Activated T-cell treated with anti-CD3 and anti-CD28 coated beads for 48 hours (primary cell): ENCODE results near the gene EIF5.

Experiments used
- DNase-seq: peaks from one replicate; pipeline ENCODE4 v3.0.0-alpha.2; 2020; ENCODE audit warnings: low read depth

Gene EIF5

DNA sequence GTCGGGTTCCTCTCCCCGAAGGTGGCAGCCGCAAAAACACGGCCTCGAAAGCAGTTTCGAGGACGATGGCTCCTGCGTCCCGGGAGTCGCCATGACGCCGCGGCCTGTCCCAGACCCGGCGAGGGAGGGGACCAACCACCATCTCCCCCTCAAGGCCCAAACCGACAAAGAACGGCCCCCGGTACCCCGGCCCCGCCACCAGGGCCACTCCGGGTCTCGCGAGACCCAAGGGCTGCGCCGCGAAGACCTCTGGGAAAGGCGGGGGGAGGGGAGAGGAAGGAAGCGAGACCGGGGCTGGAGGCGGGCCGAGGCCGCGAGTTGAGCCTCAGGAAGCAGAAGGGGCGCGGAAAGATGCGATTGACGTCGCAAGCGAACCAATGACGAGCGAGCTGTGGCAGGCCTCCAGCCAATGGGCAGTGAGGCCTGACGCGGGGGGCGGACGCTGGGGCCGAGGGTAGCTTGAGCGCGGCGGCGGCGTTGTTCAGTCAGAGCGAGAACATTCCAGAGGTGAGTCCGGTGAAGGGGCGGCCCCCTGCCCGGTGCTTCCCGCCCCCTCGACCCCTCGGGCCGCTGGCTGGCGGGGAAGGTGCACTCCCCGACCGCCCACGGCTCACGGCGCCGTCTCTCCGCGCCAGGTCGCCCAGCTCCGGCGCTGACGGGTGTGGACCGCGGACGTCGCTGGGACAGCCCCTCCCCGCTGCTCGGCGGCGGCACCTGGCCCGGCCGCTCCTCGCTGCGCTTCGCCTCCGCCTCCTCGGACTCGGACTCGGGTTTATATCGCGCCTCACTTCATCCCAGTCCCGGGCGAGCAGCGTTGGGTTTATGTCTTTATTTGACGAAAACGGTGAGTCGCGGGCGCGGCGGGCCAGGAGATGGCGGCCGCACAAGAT, at the start of gene EIF5:
EIF5 (plus strand) TSS at position 484 of the 890 bp plus-strand sequence. CDS start 1,624 bp downstream, outside the sequence.
- DNase-seq, result peak; percentile 98

- DNase-seq, result no peak
These were observed 49.2 kb upstream of the EIF5 start for GRCh38 chr14:103284574-103285467.

DNA sequence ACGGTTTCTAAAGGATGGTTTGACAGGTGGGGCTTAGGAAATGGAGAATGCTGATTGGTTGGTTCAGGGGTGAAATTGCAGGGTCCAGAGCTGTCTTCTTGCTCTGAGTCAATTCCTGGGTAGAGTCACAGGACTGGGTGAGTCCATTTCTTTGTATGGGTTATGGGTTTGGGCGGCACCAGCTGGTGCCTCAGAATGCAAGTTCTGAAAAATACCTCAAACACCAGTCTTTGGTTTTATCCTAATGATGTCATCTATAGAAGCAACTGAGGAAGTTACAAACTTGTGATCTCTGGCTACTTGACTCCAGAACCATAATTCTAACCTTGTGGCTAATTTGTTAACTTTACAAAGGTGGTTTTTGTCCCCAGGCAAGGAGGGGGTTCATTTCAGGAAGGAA, 47.6 kb upstream of the EIF5 start:
- DNase-seq, result no peak

- no peak for DNase-seq
These were observed 46.8 kb upstream of the EIF5 start for GRCh38 chr14:103286968-103287850.

DNA sequence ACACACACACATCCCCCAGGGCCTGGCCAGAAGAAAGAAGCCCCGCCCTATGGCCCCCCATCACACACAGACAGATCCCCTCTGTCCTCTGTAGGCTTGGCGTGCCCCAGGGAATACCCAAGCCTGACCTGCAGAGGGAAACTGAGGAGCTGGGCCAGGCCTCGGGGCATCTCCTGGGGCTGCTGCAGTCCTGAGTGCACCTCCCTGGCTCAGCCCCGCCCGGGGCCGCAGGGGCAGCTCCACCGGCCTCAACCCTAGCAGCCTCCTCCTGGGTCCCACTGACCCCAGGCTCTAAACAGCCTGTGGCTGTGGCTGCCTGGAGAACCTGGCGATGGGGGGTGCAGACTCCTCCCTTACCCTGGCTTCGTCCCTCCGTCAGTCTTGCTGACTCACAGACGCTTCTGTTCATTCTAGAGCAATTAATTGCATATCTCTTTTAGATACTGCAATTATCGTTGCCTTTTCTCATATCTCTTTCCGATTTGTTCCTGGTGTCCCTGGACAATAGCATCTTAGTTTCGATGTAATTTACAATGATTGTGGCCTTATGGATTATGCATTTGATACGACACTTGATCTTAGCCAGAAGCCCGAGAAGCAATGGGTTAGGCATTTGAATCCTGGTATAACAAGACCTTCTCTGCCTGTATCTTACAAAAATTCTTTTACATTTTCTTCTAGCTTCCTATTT, 45.8 kb upstream of the EIF5 start:
- no peak for DNase-seq

GRCh38 chr14:103290056-103290455, 44.0 kb upstream of the EIF5 start:
- no peak for DNase-seq

DNA sequence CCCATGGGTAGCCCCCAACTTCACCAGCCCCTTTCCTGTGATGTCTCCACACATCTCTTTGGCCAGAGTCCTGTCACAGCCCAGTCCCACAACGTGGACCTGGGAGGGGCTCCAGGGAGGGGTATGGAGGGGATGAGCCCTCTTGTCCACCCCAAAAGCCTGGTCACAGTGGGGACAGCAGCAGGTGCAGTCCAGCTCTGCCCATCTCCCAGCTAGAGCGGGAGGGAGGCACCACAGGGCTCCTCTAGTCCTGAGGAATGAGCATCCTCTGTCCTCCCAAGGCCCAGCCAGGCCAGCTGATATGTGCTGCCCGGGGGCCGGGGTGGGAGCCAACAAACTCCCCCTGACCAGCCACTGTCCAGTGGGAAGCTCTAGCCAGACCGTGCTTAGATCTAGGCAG, 43.5 kb upstream of the EIF5 start:
- DNase-seq, result no peak

DNA sequence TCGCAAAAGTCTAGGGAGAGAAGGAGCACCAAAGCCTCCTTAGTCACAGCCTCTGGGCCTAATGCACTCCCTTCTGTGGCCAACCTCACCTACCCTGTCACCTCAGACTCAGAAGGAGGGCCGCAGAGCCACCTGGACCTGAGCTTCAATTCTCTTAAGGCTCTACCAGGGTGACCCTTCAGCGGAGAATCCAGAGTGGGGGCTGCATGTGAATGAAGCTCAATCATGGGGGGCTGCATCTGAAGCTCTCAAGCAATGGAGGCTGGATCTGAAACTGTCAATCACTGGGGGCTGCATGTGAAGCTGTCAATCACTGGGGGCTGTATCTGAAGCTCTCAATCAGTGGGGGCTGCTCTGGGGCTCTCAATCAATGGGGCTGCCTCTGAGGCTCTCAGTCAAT, 43.1 kb upstream of the EIF5 start:
- DNase-seq, result no peak

DNA sequence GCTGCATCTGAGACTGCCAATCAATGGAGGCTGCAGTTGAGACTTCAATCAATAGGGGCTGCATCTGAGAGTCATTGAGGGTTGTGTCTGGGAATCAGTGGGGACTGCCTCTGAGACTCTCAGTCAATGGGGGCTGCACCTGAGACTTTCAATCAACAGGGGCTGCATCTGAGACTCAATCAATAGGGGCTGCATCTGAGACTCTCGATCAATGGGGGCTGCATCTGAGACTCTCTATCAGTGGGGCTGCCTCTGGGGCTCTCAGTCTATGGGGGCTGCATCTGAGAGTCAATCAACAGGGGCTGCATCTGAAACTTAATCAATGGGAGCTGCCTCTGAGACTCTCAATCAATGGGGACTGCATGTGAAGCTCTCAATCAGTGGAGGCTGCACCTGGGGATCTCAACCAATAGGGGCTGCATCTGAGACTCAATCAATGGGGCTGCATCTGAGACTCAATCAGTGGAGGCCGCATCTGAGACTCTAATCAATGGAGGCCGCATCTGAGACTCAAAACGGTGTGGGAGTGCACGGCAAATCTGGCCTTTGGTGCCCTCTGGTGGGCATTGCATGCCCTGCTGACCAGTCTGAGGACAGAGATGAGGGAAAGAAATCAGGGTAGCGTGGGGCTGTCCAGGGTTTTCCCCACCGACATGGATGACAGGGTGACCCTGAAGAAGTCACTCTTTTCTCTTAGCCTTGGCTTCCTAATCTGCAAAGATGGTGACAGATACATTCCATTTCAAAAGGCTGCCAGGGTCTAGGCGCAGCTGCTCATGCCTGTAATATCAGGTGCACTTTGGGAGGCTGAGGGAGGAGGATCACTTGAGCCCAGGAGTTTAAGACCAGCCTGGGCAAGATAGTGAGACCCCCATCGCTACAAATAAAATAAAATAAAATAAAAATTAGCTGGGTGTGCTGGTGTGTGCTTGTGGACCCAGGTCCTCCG, 41.3 kb upstream of the EIF5 start:
- peak; percentile 68 for DNase-seq

DNA sequence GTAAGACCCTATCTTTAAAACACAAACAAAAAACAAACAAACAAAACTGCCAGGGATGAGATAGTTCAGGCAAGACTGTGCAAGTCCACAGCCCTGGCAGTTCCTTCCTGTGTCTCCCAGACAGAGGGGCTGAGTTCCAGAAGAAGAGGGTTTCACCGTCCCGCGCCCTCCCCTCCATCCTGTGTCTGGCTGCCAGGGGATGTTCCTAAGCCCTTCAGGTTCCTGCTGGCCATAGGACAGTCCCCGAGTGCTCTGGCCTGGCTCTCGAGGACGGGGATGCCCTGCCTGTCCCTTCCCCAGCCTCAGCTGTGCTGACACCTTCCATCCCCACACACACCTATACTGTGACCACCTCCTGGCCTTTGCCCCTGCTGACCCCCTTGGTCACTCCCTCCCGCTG, 40.6 kb upstream of the EIF5 start:
- DNase-seq, result no peak

GRCh38 chr14:103294091-103294490, 39.9 kb upstream of the EIF5 start:
- no peak for DNase-seq

DNA sequence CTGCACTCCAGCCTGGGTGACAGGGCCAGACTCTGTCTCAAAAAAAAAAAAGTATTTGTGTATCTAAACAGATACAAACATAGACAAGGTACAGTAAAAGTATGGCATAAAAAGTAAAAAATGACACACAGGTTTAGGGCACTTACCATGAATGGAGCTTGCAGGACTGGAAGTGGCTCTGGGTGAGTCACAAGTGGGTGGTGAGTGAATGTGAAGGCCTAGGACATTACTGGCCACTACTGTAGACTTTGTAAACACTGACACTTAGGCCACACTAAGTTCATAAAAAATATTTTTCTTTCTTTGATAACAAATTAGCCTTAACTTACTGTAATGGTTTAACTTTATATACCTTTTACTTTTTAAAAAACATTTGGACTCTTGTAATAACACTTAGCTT, 38.0 kb upstream of the EIF5 start:
- no peak for DNase-seq

DNA sequence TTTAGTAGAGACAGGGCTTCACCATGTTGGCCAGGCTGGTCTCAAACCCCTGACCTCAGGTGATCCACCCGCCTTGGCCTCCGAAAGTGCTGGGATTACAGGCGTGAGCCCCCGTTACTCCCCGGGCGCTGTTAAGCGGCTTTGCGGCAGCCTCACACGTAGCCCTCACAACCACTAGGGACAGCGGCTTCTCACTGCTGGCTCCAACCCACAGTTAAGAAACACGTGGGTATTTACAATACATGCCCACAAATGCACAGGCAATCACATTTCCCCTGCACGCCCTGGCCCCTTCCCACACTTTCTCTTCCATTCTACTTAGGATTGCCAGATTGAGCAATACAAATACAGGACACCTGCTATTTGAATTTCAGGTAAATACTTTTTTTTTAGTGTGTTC, 37.0 kb upstream of the EIF5 start:
- no peak for DNase-seq

DNA sequence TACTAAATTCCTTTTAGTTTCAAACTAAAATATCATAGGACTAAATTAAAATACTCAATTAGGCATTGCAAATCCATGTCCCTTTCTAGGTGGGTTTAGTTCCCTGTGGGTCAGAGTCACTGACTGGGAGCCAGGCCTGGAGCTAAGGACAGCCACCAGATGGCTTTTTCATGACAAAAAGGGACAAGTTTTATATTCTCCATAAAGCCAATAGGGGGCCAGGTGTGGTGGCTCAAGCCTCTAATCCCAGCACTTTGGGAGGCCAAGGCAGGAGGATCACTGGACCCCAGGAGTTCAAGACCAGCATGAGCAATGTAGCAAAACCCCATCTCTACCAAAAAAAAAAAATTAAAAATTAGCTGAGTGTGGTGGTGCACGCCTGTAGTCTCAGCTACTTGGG, 35.4 kb upstream of the EIF5 start:
- DNase-seq, result no peak

DNA sequence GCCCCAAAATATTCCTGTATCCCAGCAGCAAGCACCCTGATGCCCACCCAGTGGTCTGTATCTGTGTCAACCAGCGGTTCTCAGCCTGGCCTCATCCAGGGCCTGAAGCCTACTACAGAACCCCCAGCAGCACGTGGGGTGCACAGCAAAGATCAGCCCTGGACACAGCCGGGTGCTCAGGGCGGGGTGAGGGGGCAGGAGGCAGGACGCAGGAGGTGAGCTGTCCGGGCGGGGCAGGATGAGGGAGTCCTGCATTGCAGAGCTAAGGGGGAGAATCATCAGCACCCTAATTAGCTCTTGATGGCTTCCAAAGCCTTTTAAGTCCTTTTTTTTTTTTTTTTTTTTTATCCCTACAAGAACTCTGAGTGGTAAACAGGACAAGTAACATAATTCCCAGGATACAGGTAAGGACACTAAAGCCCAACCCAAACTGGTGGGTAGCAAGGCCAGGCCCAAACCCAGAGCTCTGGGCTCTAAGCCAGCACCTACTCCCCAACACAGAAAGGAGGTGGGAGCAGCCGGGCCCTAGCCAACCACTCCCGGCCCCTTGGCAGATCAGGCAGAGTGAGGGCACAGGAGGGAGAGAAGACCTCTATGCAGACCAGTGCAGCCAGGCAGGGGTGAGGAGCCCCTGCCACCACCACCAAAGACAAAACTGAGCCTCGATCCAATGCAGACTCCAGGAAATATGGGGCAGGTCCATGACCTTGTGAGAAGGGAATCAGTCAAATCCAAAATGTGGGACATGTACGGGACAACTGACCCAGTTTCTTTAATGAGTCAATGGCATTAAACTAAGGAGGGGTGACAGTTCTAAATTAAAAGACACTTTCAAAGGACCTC, 32.3 kb upstream of the EIF5 start:
- no peak for DNase-seq

- no peak for DNase-seq
These were observed 31.1 kb upstream of the EIF5 start for GRCh38 chr14:103302966-103303365.

DNA sequence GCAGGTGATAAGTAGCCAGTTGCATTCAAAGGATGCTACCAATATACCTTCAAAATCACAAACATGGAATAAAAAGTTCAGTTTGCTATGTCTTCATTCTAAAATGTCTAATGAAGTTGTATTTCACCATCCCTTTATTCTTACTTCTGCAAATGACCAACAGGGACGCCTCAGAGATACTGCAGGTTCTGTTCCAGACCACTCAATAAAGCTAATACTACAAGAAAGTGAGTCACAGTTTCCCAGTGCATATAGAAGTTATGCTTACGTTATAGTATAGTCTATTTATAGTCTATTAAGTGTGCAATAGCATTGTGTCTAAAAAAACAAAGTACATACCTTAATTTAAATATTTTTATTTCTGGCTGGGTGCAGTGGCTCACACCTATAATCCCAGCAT, 29.3 kb upstream of the EIF5 start:
- DNase-seq, result no peak

DNA sequence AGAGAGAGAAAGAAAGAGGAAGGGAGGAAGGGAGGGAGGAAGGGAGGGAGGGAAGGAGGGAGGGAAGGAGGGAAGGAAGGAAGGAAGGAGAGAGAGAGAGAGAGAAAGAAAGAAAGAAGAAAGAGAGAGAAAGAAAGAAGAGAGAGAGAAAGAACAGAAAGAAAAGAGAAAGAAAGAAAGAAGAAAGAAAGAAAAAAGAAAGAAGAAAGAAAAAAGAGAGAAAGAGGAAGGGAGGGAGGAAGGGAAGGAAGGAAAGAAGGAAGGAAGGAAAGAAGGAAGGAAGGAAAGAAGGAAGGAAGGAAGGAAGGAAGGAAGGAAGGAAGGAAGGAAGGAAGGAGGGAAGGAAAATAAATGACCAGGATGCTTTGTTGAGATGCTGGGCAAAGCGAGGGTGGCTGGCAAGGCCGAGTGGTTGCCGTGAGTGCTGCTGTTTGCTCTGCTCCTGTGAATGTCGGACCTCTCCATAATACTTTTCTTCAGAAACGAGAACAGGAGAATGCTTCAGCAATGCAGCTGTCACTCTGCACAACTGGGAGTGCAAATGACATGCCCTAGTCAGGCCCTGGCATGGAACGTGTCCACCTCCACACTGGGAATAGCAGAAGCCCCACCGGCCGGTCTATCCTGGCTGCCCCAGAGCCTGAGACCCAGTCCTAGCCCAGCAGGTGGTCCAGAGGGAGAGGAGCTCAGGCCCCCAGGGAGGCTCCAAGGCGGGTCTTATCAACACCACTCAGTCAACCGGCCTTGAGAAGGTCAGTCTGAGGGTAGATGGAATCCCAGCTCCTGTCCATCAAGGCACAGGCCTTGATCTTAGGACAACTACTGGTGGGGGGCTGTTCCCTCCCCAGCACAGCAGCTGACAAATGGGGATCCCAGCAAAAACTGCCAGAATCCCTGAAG, 25.1 kb upstream of the EIF5 start:
- DNase-seq, result no peak
